Sigmoid colon (tissue), 4 donors: Measurements from ENCODE around the gene LIMK1.

Experiments used
- EP300 ChIP-seq, 4 donors: sonication (generic); formaldehyde crosslinking; IDR thresholded peaks; one replicate each; pipeline ENCODE4 v1.6.1; 2017; ENCODE audit warnings: antibody characterized with exemption in 4 of 4
- POLR2A ChIP-seq, 2 donors: fragments of 450-650 bp; IDR thresholded peaks; one replicate each; pipeline ENCODE4 v1.6.1; 2016; ENCODE audit warnings: antibody characterized with exemption in 2 of 2, mild to moderate bottlenecking in 2 of 2, moderate library complexity in 2 of 2
- POLR2AphosphoS5 ChIP-seq, 4 donors: sonication (generic); formaldehyde crosslinking; IDR thresholded peaks; one replicate each; pipeline ENCODE4 v1.6.1; 2017; ENCODE audit warnings: antibody characterized with exemption in 4 of 4
- TF ChIP-seq, protein P1 (sequence below), 4 experiments: fragments of 450-650 bp in 3 of 4; fragments of 200-600 bp in 1 of 4; IDR thresholded peaks; one replicate each; pipeline ENCODE4 v1.5.1; 2016 to 2019; ENCODE audit warnings: antibody characterized with exemption in 4 of 4, mild to moderate bottlenecking in 3 of 4, moderate library complexity in 2 of 4

DNA sequence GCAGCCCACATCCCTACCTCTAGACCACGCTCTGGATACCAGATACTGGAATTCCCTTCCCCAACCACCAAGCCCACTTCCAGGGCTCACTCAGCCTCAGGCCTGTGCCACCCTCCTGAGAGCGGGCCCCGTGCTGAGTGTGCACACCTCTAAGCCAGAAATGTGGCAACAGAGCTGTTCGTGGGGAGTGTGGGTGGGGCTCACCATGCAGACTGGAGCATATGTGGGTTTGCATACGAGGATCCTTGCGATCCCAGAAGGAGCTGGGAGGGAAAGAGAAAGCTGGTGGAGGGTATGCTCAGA, 13.0 kb upstream of the LIMK1 start:
- TF ChIP-seq EP300 (IDR thresholded peaks at IDR 0.05) (no peak), POLR2AphosphoS5 (IDR thresholded peaks at IDR 0.05) (no peak), POLR2A (IDR thresholded peaks at IDR 0.05) (no peak)
- TF ChIP-seq, protein P1, sequence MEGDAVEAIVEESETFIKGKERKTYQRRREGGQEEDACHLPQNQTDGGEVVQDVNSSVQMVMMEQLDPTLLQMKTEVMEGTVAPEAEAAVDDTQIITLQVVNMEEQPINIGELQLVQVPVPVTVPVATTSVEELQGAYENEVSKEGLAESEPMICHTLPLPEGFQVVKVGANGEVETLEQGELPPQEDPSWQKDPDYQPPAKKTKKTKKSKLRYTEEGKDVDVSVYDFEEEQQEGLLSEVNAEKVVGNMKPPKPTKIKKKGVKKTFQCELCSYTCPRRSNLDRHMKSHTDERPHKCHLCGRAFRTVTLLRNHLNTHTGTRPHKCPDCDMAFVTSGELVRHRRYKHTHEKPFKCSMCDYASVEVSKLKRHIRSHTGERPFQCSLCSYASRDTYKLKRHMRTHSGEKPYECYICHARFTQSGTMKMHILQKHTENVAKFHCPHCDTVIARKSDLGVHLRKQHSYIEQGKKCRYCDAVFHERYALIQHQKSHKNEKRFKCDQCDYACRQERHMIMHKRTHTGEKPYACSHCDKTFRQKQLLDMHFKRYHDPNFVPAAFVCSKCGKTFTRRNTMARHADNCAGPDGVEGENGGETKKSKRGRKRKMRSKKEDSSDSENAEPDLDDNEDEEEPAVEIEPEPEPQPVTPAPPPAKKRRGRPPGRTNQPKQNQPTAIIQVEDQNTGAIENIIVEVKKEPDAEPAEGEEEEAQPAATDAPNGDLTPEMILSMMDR (IDR thresholded peaks at IDR 0.05), result no peak
